Endothelial cell of umbilical vein (primary cell): Measurements from ENCODE around the gene PPP1R1C. TPM values are rescaled to one million over a fixed set of nuclear protein-coding genes. Genes with fewer than 3 reads are reported as not detected.

ENCODE experiments used
- BruUV-seq: library from RNA; stranded (reverse); fragments of 400-500 nt; replicated peaks from 2 replicates; lab custom pipeline; 2021; lab: Mats Ljungman, UMichigan
- CTCF ChIA-PET: fragments of 300-600, 350-600 bp; sonication (Branson Sonifier 250); formaldehyde crosslinking; loops from one replicate; lab custom pipeline; 2021; ENCODE audit warnings: antibody characterized with exemption, inconsistent platforms; lab: Charles Lee
- POLR2A ChIA-PET: fragments of 300-600, 350-600 bp; sonication (Branson Sonifier 250); formaldehyde crosslinking; loops from one replicate; lab custom pipeline; 2021; ENCODE audit warnings: antibody characterized with exemption, inconsistent platforms; lab: Charles Lee
- DNase-seq: peaks from one replicate; pipeline ENCODE4 v3.0.0-alpha.2; 2011; ENCODE audit warnings: low read depth, low spot score
- FAIRE-seq: peaks from 2 replicates; lab custom pipeline; 2011; peaks lifted over from hg19 to GRCh38; lab: Jason Lieb, UNC
- H2AFZ ChIP-seq: 2 replicates; pipeline ENCODE4 v1.6.0; 2012; ENCODE audit warnings: low read depth, low read length, control low read depth, inconsistent platforms
- H3K27ac ChIP-seq: 2 replicates; pipeline ENCODE4 v1.5.1; 2011; ENCODE audit warnings: low read depth, mild to moderate bottlenecking, control low read depth, low read length, moderate library complexity; ENCODE audit not compliant: insufficient read depth
- H3K27me3 ChIP-seq, 2 experiments: 2 replicates each; pipeline versions ENCODE4 v1.6.0 to v1.6.1; 2011; ENCODE audit warnings: low read length in 2 of 2, mixed read lengths in 1 of 2; ENCODE audit not compliant: control insufficient read depth in 2 of 2, insufficient read depth in 2 of 2
- H3K36me3 ChIP-seq, 2 experiments: 2 replicates in 1 of 2; 3 replicates in 1 of 2; pipeline ENCODE4 v1.5.1; 2011; ENCODE audit warnings: low read length in 2 of 2, mild to moderate bottlenecking in 1 of 2, moderate library complexity in 1 of 2; ENCODE audit not compliant: control insufficient read depth in 2 of 2, insufficient read depth in 2 of 2; ENCODE audit errors: extremely low read depth in 1 of 2
- H3K4me1 ChIP-seq: 3 replicates; pipeline ENCODE4 v1.5.1; 2011; ENCODE audit warnings: mild to moderate bottlenecking, low read length; ENCODE audit not compliant: control insufficient read depth, insufficient read depth; ENCODE audit errors: extremely low read depth
- H3K4me2 ChIP-seq: 2 replicates; pipeline ENCODE4 v1.6.1; 2011; ENCODE audit warnings: low read length, control low read depth, mixed read lengths; ENCODE audit not compliant: insufficient read depth
- H3K4me3 ChIP-seq, 3 experiments: fragments of 200-600 bp in 1 of 3; sonication (generic), shearing (Covaris generic) in 1 of 3; replicated peaks in 1 of 3; 2 replicates each; pipeline ENCODE4 v1.5.1; 2011 to 2016; ENCODE audit warnings: control low read depth in 3 of 3, low read length in 3 of 3, mild to moderate bottlenecking in 2 of 3, inconsistent platforms in 1 of 3, low read depth in 1 of 3, moderate library complexity in 1 of 3; ENCODE audit not compliant: insufficient read depth in 1 of 3
- H3K79me2 ChIP-seq: 2 replicates; pipeline ENCODE4 v1.6.0; 2012; ENCODE audit warnings: low read length, inconsistent platforms; ENCODE audit not compliant: control insufficient read depth, insufficient read depth
- H3K9ac ChIP-seq: replicated peaks from 2 replicates; pipeline ENCODE3; 2011; ENCODE audit warnings: low read length, control low read depth; ENCODE audit not compliant: insufficient read depth; ENCODE audit errors: extremely low read depth
- H3K9me1 ChIP-seq: replicated peaks from 3 replicates; pipeline ENCODE4 v1.6.0; 2011; ENCODE audit warnings: mild to moderate bottlenecking, low read length; ENCODE audit not compliant: control insufficient read depth, insufficient read depth; ENCODE audit errors: extremely low read depth
- H3K9me3 ChIP-seq: replicated peaks from 2 replicates; pipeline ENCODE4 v1.5.1; 2012; ENCODE audit warnings: low read length, inconsistent platforms; ENCODE audit not compliant: control insufficient read depth, insufficient read depth
- H4K20me1 ChIP-seq: replicated peaks from 2 replicates; pipeline ENCODE3; 2011; ENCODE audit warnings: mild to moderate bottlenecking, low read length; ENCODE audit not compliant: control insufficient read depth, insufficient read depth; ENCODE audit errors: extremely low read depth
- CTCF ChIP-seq, 2 donors: IDR thresholded peaks; 1 replicate in 1 of 2; 2 replicates in 1 of 2; pipeline ENCODE4 v1.5.1; 2011; ENCODE audit warnings: low read length in 2 of 2, mild to moderate bottlenecking in 2 of 2, moderate library complexity in 2 of 2, control low read depth in 1 of 2, inconsistent platforms in 1 of 2, low read depth in 1 of 2; ENCODE audit not compliant: insufficient read depth in 1 of 2; ENCODE audit errors: extremely low read depth in 1 of 2
- EZH2 ChIP-seq: IDR thresholded peaks from 2 replicates; pipeline ENCODE4 v1.6.1; 2012; ENCODE audit warnings: borderline replicate concordance, low read depth, mild to moderate bottlenecking, moderate library complexity, low read length, inconsistent platforms; ENCODE audit not compliant: severe bottlenecking
- FOS ChIP-seq: IDR thresholded peaks from 2 replicates; pipeline ENCODE4 v1.6.1; 2011; ENCODE audit warnings: mild to moderate bottlenecking, low read length, moderate library complexity, borderline replicate concordance; ENCODE audit not compliant: insufficient read depth
- GATA2 ChIP-seq: IDR thresholded peaks from 2 replicates; pipeline ENCODE4 v1.7.0; 2011; ENCODE audit warnings: low read depth, mild to moderate bottlenecking, moderate library complexity, mixed read lengths, low read length; ENCODE audit not compliant: insufficient read length, insufficient read depth
- JUN ChIP-seq: IDR thresholded peaks from 2 replicates; pipeline ENCODE4 v1.6.1; 2011; ENCODE audit warnings: borderline replicate concordance, low read depth; ENCODE audit not compliant: insufficient read length, insufficient read depth
- MAX ChIP-seq: IDR thresholded peaks from 2 replicates; pipeline ENCODE4 v1.6.1; 2011; ENCODE audit not compliant: insufficient read depth, insufficient read length
- MYC ChIP-seq: IDR thresholded peaks from one replicate; pipeline ENCODE4 v1.6.1; 2011; ENCODE audit warnings: mild to moderate bottlenecking, low read depth, low read length
- POLR2A ChIP-seq: IDR thresholded peaks from 2 replicates; pipeline ENCODE4 v1.6.1; 2012; ENCODE audit warnings: low read depth, mild to moderate bottlenecking, control low read depth, low read length
- POLR2AphosphoS5 ChIP-seq: IDR thresholded peaks from 2 replicates; pipeline ENCODE4 v1.6.1; 2012; ENCODE audit warnings: low read depth, mild to moderate bottlenecking, control low read depth, low read length, moderate library complexity; ENCODE audit not compliant: insufficient read depth
- dilution Hi-C: fragments of 300-500 bp; cut with MboI; formaldehyde crosslinking; loops from one replicate; pipeline ENCODE4 v1.15.0; 2019; ENCODE audit warnings: low sequenced_read_pairs; ENCODE audit not compliant: extremely low pct_ligation_motif_present
- intact Hi-C: fragments of 100-400 bp; cut with micrococcal nuclease; formaldehyde crosslinking; loops from one replicate; pipeline ENCODE4 v1.10.0; 2022
- polyA plus RNA-seq, 4 experiments: library from polyadenylated mRNA; depleted of rRNA in 3 of 4; stranded (reverse) in 3 of 4; unstranded in 1 of 4; fragments of >200 nt; gene quantifications; 2 replicates each; pipeline versions ENCODE4 v1.2.1 to v1.2.3, GENCODE V29; 2011 to 2012; ENCODE audit warnings: missing spikeins in 1 of 4
- total RNA-seq: library from RNA; stranded (reverse); gene quantifications from 2 replicates; pipeline ENCODE4 v1.2.3, GENCODE V29; 2021

PPP1R1C gene
- total and polyA plus RNA-seq, 2 donors (not counting 3 experiments of a cell fraction or from before 2014, with no cell fraction given): 0.26 TPM; not detected in 1

DNA sequence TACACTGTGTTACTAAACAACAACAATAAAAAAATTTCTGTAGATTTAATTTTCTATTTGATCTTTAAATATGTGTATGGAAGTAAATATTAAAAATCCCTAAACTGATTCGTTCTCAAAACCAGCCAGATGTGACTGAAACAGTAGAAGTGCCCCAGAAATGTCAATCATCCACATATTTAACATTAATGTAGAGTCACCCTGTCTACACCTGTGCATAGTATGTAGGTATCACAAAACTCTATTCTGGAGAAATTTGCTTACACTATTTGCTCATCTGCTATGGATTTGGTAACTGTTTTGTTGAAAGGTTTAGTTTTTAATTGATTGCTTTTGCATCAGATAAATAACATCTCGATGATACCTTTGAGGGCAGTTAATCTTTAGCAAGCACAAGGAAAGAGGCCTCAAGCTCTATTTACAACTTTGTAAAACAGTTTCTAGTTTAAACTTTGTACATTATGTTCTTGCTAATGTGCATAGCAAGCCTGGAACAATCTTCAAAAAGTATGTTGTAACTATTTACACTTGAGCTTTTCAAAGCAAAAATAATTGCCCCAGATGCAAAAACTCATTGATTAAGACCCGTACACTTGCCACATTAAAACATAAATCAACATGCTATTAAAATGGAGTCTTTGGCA is 76.8 kb downstream of the PPP1R1C start:
- Histone ChIP-seq H4K20me1 (no peaks in the 10 kb centered on the region), H3K36me3 (no peaks in the 10 kb centered on the region), H3K27ac (no peak overlapping the region), H3K4me1 (peaks cover 16% of the 10 kb centered on the region), H3K9me3 (no peaks in the 10 kb centered on the region), H3K79me2 (no peaks in the 10 kb centered on the region), H3K4me3 (no peak overlapping the region), H3K9me1 (no peaks in the 10 kb centered on the region), H3K4me2 (no peak overlapping the region), H3K9ac (no peak overlapping the region), H3K27me3 (no peaks in the 10 kb centered on the region), H2AFZ (no peak overlapping the region)
- no peak for FAIRE-seq
- ChIA-PET POLR2A (no interaction called here), CTCF (interaction anchor here (1.3 kb wide), 1 partner anchor 9 kb away, joined by 3 read pairs; no protein-coding TSS in a partner anchor)
- dilution Hi-C loops: no loop called here
- DNase-seq: no peak
- TF ChIP-seq MYC (no peak), POLR2AphosphoS5 (no peak), CTCF (IDR thresholded peaks at IDR 0.05; ENCODE audit: extremely low read depth in 1 of 2, insufficient read depth in 1 of 2, low read depth in 1 of 2, low read length in 2 of 2) (no peak), GATA2 (no peak), JUN (no peak), EZH2 (no peak), POLR2A (no peak), FOS (no peak), MAX (no peak)
- intact Hi-C loops: no loop called here
- BruUV-seq: no TSS peak
